ENCODE results near the gene PCDH9. TPM values are rescaled to one million over a fixed set of nuclear protein-coding genes. Genes with fewer than 3 reads are reported as not detected.

The PCDH9 gene
- total and polyA plus RNA-seq, 2 of the 4 experiments (the other 2 are of a cell fraction): 2.2 to 10.2 TPM

DNA sequence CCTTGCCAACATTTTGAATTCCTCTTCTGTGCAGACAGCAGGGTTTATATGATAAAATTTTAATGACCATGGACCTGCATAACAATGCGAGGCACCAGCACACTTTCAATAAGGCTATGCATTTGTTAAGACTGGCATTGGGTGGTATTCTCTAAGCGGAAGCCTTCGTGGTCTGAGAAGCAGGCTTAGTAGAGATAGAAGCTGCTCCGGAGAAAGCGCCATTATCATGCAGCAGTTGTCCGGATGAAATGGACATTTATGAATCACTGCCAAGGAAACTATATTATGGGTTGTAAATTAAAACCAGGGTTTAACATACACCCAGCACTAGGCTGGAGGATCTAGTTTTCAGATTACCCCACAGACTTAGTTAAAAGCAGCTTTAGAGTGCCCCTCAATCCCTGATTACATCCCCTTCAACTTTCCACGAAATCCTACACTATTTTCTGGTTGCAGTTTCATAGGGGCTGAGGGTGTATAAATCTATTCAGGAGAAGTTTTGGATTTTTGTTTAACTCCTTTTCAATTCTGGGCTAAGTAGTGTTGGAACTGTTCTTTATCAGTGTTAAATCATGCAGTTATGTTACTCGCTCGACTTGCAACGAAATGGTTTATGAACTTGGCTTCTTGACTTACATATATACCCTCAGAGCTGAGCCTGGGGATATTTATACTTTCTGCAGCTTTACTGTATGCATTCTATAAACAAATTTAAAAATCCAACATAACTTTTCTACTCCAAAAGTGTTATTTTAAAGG is 193.3 kb downstream of the PCDH9 start:
- no peaks in the 10 kb centered on the region for H3K27me3 ChIP-seq (ENCODE audit: control insufficient read depth, insufficient read depth, low read length)
- H2BK5ac ChIP-seq (ENCODE audit: low read depth, low read length, poor library complexity, severe bottlenecking): no peak overlapping the region
- POLR2A ChIA-PET (ENCODE audit: unreplicated experiment): interaction anchor here (0.6 kb wide), 1 partner anchor 27 kb away, joined by 3 read pairs; no protein-coding TSS in a partner anchor
- no peak overlapping the region for H3K4me3 ChIP-seq (ENCODE audit: insufficient read depth, low read depth, low read length)
- no peak overlapping the region for H3K23ac ChIP-seq (ENCODE audit: low read depth, low read length)
- no peak overlapping the region for H3K9ac ChIP-seq (ENCODE audit: low read depth, low read length)
- ATAC-seq (ENCODE audit: low read depth) (no peak), DNase-seq (no peak)
- TF ChIP-seq FOS (IDR thresholded peaks at IDR 0.05; ENCODE audit: low read depth, low read length) (no peak), CEBPB (IDR thresholded peaks at IDR 0.05; ENCODE audit: low read depth, low read length) (no peak), SMC3 (IDR thresholded peaks at IDR 0.05; ENCODE audit: low read depth, low read length) (no peak), MAZ (IDR thresholded peaks at IDR 0.05; ENCODE audit: borderline replicate concordance, low read depth, low read length) (no peak), RAD21 (IDR thresholded peaks at IDR 0.05; ENCODE audit: low read length) (no peak), POLR2A (IDR thresholded peaks at IDR 0.05; ENCODE audit: low read depth, low read length) (no peak), RCOR1 (IDR thresholded peaks at IDR 0.05; ENCODE audit: insufficient replicate concordance, low read length) (no peak)
- TF ChIP-seq, protein P1, sequence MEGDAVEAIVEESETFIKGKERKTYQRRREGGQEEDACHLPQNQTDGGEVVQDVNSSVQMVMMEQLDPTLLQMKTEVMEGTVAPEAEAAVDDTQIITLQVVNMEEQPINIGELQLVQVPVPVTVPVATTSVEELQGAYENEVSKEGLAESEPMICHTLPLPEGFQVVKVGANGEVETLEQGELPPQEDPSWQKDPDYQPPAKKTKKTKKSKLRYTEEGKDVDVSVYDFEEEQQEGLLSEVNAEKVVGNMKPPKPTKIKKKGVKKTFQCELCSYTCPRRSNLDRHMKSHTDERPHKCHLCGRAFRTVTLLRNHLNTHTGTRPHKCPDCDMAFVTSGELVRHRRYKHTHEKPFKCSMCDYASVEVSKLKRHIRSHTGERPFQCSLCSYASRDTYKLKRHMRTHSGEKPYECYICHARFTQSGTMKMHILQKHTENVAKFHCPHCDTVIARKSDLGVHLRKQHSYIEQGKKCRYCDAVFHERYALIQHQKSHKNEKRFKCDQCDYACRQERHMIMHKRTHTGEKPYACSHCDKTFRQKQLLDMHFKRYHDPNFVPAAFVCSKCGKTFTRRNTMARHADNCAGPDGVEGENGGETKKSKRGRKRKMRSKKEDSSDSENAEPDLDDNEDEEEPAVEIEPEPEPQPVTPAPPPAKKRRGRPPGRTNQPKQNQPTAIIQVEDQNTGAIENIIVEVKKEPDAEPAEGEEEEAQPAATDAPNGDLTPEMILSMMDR (conservative IDR thresholded peaks at IDR 0.05; ENCODE audit: low read depth, low read length): no peak
- TF ChIP-seq, protein P2, sequence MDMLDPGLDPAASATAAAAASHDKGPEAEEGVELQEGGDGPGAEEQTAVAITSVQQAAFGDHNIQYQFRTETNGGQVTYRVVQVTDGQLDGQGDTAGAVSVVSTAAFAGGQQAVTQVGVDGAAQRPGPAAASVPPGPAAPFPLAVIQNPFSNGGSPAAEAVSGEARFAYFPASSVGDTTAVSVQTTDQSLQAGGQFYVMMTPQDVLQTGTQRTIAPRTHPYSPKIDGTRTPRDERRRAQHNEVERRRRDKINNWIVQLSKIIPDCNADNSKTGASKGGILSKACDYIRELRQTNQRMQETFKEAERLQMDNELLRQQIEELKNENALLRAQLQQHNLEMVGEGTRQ (IDR thresholded peaks at IDR 0.05; ENCODE audit: low read depth, low read length): no peak
- intact Hi-C loops (cut with micrococcal nuclease): no loop called here
- no peak overlapping the region for H4K91ac ChIP-seq (ENCODE audit: insufficient read depth, low read depth, low read length)
- BruUV-seq (replicated peaks): no TSS peak
- H2AK5ac ChIP-seq (ENCODE audit: low read depth, low read length): no peak overlapping the region
- no peak overlapping the region for H3K27ac ChIP-seq (ENCODE audit: insufficient read depth, low read length)
- no peak overlapping the region for H4K5ac ChIP-seq (ENCODE audit: low read depth, low read length)
- no peak overlapping the region for H2AFZ ChIP-seq (replicated peaks; ENCODE audit: low read length, poor library complexity)
- no peak overlapping the region for H3K14ac ChIP-seq (replicated peaks; ENCODE audit: low read depth, low read length)
- H3K9me3 ChIP-seq (ENCODE audit: control insufficient read depth, insufficient read depth, low read length): no peaks in the 10 kb centered on the region
- in situ Hi-C loops (cut with MboI; ENCODE audit: low sequenced_read_pairs): no loop called here
- H2BK15ac ChIP-seq (ENCODE audit: low read depth, low read length): no peak overlapping the region
- H4K20me1 ChIP-seq (ENCODE audit: insufficient read depth, low read length): no peaks in the 10 kb centered on the region
- dilution Hi-C loops (cut with HindIII; ENCODE audit: low sequenced_read_pairs, unreplicated experiment): no loop called here
- H3K56ac ChIP-seq (ENCODE audit: extremely low read depth, insufficient read depth, low read length): no peak overlapping the region
- no peak overlapping the region for H2BK20ac ChIP-seq (ENCODE audit: low read depth, low read length)
- H2BK120ac ChIP-seq (ENCODE audit: low read depth, low read length): no peak overlapping the region
- no peak overlapping the region for H3K18ac ChIP-seq (ENCODE audit: low read depth, low read length)
- no peaks in the 10 kb centered on the region for H3K79me1 ChIP-seq (ENCODE audit: low read depth in 1 of 2, low read length in 2 of 2)
- no peaks in the 10 kb centered on the region for H3K36me3 ChIP-seq (ENCODE audit: control insufficient read depth, insufficient read depth, low read length)
- CTCF ChIA-PET: no interaction called here
- H3K9me1 ChIP-seq (ENCODE audit: insufficient read depth, low read length): no peaks in the 10 kb centered on the region
- H3K4me1 ChIP-seq (ENCODE audit: control insufficient read depth, insufficient read depth, low read length): no peaks in the 10 kb centered on the region
- no peak overlapping the region for H4K8ac ChIP-seq (ENCODE audit: low read depth in 2 of 2, low read length in 2 of 2)
- H2AK9ac ChIP-seq (replicated peaks; ENCODE audit: low read depth, low read length, poor library complexity): no peak overlapping the region
- no CpG with 5 or more reads among the region's 10 CpGs for WGBS, 2 experiments (ENCODE audit: extremely low coverage in 2 of 2, insufficient read length in 1 of 2)
- no peak overlapping the region for H3K4ac ChIP-seq (ENCODE audit: low read depth, low read length)
- no peak overlapping the region for H3K4me2 ChIP-seq (ENCODE audit: low read depth, low read length)

Measured in IMR-90 (cell line).